ENCODE measurements around the gene ALKBH2.

The ALKBH2 gene

GRCh38 chr12:109113661-109114321 lies 20.5 kb upstream of the ALKBH2 start:
- peak; percentile 61 for DNase-seq (ENCODE audit: low read depth)
- TF ChIP-seq CTCF (conservative IDR thresholded peaks at IDR 0.05; ENCODE audit: low read depth, low read length), result no peak
- H3K4me3 ChIP-seq (ENCODE audit: low read depth, low read length), result no peak overlapping the region

- no peak overlapping the region for H3K4me3 ChIP-seq (ENCODE audit: low read depth, low read length)
- TF ChIP-seq CTCF (conservative IDR thresholded peaks at IDR 0.05; ENCODE audit: low read depth, low read length), result no peak
- DNase-seq (ENCODE audit: low read depth), result no peak
These were observed 19.6 kb upstream of the ALKBH2 start for GRCh38 chr12:109112720-109113465.

GRCh38 chr12:109110988-109111495 lies 17.8 kb upstream of the ALKBH2 start:
- no peak for TF ChIP-seq CTCF (conservative IDR thresholded peaks at IDR 0.05; ENCODE audit: low read depth, low read length)
- peak; percentile 89 for DNase-seq (ENCODE audit: low read depth)
- peak overlapping the region; percentile 69 for H3K4me3 ChIP-seq (ENCODE audit: low read depth, low read length)

- TF ChIP-seq CTCF (conservative IDR thresholded peaks at IDR 0.05; ENCODE audit: low read depth, low read length), result no peak
- no peak overlapping the region for H3K4me3 ChIP-seq (ENCODE audit: low read depth, low read length)
- DNase-seq (ENCODE audit: low read depth), result peak; percentile 16
These were observed 16.6 kb upstream of the ALKBH2 start for GRCh38 chr12:109109746-109110350.

- DNase-seq (ENCODE audit: low read depth), result no peak
- no peak for TF ChIP-seq CTCF (conservative IDR thresholded peaks at IDR 0.05; ENCODE audit: low read depth, low read length)
- H3K4me3 ChIP-seq (ENCODE audit: low read depth, low read length), result no peak overlapping the region
These were observed 11.9 kb upstream of the ALKBH2 start for GRCh38 chr12:109105176-109105575.

GRCh38 chr12:109102491-109102890 lies 9.2 kb upstream of the ALKBH2 start:
- H3K4me3 ChIP-seq (ENCODE audit: low read depth, low read length), result no peak overlapping the region
- no peak for TF ChIP-seq CTCF (conservative IDR thresholded peaks at IDR 0.05; ENCODE audit: low read depth, low read length)
- no peak for DNase-seq (ENCODE audit: low read depth)
